Bronchial epithelial cell (primary cell): ENCODE measurements around the gene MSH5. TPM values are rescaled to one million over a fixed set of nuclear protein-coding genes. Genes with fewer than 3 reads are reported as not detected.
A peak's percentile ranks its signal among the peaks of the same experiment; 100 is the strongest.

ENCODE experiments used
- DNase-seq: peaks from one replicate; pipeline ENCODE4 v3.0.0-alpha.2; 2010; ENCODE audit warnings: low read depth
- FAIRE-seq: peaks from 2 replicates; lab custom pipeline; 2011; peaks lifted over from hg19 to GRCh38; lab: Jason Lieb, UNC
- H3K27me3 ChIP-seq: 2 replicates; pipeline ENCODE4 v1.5.1; 2011; ENCODE audit warnings: low read length; ENCODE audit not compliant: control insufficient read depth, insufficient read depth
- H3K36me3 ChIP-seq: 2 replicates; pipeline ENCODE4 v1.5.1; 2011; ENCODE audit warnings: low read length; ENCODE audit not compliant: control insufficient read depth, insufficient read depth
- H3K4me3 ChIP-seq: 2 replicates; pipeline ENCODE4 v1.5.1; 2011; ENCODE audit warnings: mild to moderate bottlenecking, low read depth, low read length, control low read depth
- total RNA-seq: library from RNA; depleted of rRNA; stranded (reverse); fragments of >200 nt; gene quantifications from 2 replicates; pipeline ENCODE4 v1.2.1, GENCODE V29; 2014
- TF ChIP-seq, protein P1 (sequence below): IDR thresholded peaks from 2 replicates; pipeline ENCODE4 v1.5.1; 2011; ENCODE audit warnings: mild to moderate bottlenecking, moderate library complexity, low read length, control low read depth, inconsistent platforms; ENCODE audit not compliant: insufficient read depth, severe bottlenecking

The MSH5 gene
- total RNA-seq, 1 donor from 2014 or later = 3.4 TPM

DNA sequence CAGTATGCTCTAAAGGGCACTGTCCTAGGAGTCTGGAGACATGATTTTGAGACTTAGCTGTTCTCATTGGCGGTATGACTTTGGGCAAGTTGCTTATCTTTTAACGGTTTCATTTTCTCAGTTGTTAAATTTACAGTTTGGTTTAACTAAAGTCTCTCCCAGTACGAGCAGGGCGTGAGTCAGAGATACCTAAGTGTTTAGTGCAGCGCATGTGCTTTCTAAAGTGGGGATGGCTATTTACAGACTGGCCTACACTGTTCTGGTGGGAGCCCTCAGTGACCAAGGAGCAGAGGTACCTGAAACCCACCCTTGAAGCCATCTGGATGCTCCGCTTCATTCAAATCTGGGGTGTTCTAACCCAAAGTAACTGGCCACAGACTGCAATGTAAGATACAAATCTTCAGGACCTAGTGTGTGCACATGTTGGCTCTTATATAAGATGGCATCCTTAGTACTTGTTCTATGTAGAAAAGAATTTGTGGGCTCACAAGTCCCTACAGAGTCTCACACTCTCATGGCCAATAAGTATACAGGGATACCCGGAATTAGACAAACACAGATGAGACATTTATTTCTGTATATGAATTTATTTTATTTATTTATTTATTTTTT is 10.7 kb downstream of the MSH5 start:
- H3K36me3 ChIP-seq = peaks cover 2% of the 10 kb centered on the region
- no peak overlapping the region for H3K4me3 ChIP-seq
- DNase-seq = no peak
- H3K27me3 ChIP-seq = no peaks in the 10 kb centered on the region
- TF ChIP-seq, protein P1, sequence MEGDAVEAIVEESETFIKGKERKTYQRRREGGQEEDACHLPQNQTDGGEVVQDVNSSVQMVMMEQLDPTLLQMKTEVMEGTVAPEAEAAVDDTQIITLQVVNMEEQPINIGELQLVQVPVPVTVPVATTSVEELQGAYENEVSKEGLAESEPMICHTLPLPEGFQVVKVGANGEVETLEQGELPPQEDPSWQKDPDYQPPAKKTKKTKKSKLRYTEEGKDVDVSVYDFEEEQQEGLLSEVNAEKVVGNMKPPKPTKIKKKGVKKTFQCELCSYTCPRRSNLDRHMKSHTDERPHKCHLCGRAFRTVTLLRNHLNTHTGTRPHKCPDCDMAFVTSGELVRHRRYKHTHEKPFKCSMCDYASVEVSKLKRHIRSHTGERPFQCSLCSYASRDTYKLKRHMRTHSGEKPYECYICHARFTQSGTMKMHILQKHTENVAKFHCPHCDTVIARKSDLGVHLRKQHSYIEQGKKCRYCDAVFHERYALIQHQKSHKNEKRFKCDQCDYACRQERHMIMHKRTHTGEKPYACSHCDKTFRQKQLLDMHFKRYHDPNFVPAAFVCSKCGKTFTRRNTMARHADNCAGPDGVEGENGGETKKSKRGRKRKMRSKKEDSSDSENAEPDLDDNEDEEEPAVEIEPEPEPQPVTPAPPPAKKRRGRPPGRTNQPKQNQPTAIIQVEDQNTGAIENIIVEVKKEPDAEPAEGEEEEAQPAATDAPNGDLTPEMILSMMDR = no peak
- no peak for FAIRE-seq

DNA sequence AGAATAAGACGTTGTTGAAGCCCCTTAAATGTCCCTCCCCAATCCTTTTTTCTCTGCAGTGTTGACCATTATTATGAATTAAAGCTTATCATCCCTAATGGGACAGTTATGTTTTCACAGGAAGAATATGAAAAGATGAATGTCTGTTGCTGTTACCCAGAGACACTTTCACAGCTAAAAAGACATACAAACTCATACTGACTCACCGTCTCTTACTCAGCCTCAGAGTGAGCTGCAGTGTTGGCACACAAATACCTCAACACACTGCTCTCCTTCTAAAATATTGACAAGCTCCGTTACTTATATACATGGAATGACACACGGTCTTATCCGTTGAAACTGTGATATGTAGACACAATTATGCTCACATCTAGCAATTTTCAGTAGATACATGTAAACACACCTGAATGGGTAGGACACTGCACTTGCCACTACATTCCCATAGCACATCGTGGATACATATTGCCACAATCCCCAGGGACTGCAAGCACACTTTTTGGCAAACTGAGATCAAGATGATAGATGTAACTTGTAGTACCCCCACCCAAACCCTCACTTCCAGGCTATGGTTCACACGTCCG is 13.0 kb downstream of the MSH5 start:
- no peak for FAIRE-seq
- TF ChIP-seq, protein P1 = no peak

DNA sequence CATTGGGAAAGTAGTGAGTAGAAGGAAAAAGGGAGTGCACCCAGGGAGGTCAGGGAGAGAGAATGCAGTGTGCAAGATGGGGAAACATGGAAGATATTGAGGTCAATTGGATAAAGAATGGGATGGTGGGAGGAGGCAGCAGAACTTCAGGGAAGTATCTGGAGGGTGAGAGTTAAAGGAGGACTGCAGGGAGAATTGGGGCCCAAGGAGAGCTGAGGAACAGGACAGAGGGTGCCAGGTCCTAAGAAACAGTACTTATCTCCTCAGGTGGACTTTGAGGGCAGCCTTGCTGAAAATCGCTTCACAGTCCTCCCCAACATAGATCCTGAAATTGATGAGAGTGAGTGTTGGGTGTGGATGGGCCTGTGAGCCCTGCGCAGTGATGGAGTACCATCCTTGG is 18.5 kb downstream of the MSH5 start:
- peaks cover 11% of the 10 kb centered on the region for H3K36me3 ChIP-seq
- FAIRE-seq = no peak
- no peaks in the 10 kb centered on the region for H3K27me3 ChIP-seq
- DNase-seq = no peak
- TF ChIP-seq, protein P1 = no peak
- H3K4me3 ChIP-seq = no peak overlapping the region

More for the DNA sequence above, 13.0 kb downstream of the MSH5 start:
- no peak overlapping the region for H3K4me3 ChIP-seq
- H3K36me3 ChIP-seq = no peaks in the 10 kb centered on the region
- DNase-seq = peak; percentile 83
- H3K27me3 ChIP-seq = no peaks in the 10 kb centered on the region

DNA sequence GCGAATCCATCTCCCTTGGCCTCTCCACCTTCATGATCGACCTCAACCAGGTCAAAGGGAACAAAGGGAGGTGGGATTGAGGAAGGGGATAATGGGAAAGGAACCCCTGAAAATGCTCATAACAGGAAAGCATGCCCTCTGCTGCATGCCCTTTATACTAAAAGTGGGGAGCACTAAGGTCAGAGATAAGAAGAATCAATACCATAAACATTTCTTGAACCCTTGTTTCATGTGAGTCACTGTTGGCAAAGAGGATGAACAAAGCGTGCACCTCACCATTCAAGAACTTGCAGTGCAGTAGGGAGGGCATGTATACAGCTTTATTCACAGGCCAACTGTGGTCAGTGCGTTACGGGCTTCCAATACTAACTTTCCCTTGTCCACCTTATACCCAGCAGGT is 21.0 kb downstream of the MSH5 start:
- FAIRE-seq = no peak
- no peaks in the 10 kb centered on the region for H3K27me3 ChIP-seq
- no peak overlapping the region for H3K4me3 ChIP-seq
- H3K36me3 ChIP-seq = peaks cover 11% of the 10 kb centered on the region
- DNase-seq = no peak
- TF ChIP-seq, protein P1 = no peak

DNA sequence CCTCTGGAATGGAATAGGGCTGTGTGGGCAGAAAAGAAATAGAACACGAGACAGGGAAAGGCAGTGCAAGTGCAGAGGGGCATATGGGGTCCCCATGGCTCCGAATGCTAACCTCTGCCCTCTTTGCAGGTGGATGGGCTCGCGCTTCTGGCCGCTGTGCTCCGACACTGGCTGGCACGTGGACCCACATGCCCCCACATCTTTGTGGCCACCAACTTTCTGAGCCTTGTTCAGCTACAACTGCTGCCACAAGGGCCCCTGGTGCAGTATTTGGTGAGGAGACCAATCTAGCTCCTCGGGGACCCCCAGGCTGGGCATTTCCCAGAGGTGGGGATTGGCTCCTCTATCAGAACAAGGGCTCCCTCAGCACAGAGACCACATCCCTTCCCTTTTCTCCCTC is 21.5 kb downstream of the MSH5 start:
- Histone ChIP-seq H3K36me3 (peaks cover 11% of the 10 kb centered on the region), H3K27me3 (no peaks in the 10 kb centered on the region), H3K4me3 (no peak overlapping the region)
- FAIRE-seq = no peak
- TF ChIP-seq, protein P1 = no peak
- no peak for DNase-seq
